ENCODE results near the gene LYRM2.
A peak's percentile ranks its signal among the peaks of the same experiment; 100 is the strongest.
"Not testable (repeated sequence)": the region's sequence is repeated elsewhere in the genome, so short reads cannot be mapped to it uniquely, and the experiment has no call there.

LYRM2 gene

GRCh38 chr6:89644864-89645263 lies 6.3 kb upstream of the LYRM2 start:
- H3K4me3 ChIP-seq (ENCODE audit: insufficient read length, low read depth), result no peak overlapping the region
- H3K4me1 ChIP-seq (ENCODE audit: insufficient read depth, insufficient read length), result no peaks in the 10 kb centered on the region
- peaks cover 74% of the 10 kb centered on the region for H3K36me3 ChIP-seq (ENCODE audit: insufficient read depth, insufficient read length, low read length)
- no peaks in the 10 kb centered on the region for H3K27me3 ChIP-seq (ENCODE audit: insufficient read depth, insufficient read length)
- H3K9ac ChIP-seq (ENCODE audit: insufficient read length, low read depth), result no peak overlapping the region
- DNase-seq (ENCODE audit: low read depth, low spot score), result no peak
- TF ChIP-seq YY1 (IDR thresholded peaks at IDR 0.05; ENCODE audit: insufficient read depth, insufficient read length) (no peak), SUZ12 (IDR thresholded peaks at IDR 0.05; ENCODE audit: extremely low read depth, insufficient read depth, insufficient read length) (no peak), ZNF274 (IDR thresholded peaks at IDR 0.05; ENCODE audit: low read depth, low read length) (no peak)
- H3K9me3 ChIP-seq (ENCODE audit: insufficient read depth, low read length), result no peaks in the 10 kb centered on the region

- Histone ChIP-seq H3K4me3 (ENCODE audit: insufficient read length, low read depth) (no peak overlapping the region), H3K9ac (ENCODE audit: insufficient read length, low read depth) (no peak overlapping the region), H3K4me1 (ENCODE audit: insufficient read depth, insufficient read length) (no peaks in the 10 kb centered on the region), H3K27me3 (ENCODE audit: insufficient read depth, insufficient read length) (no peaks in the 10 kb centered on the region), H3K9me3 (ENCODE audit: insufficient read depth, low read length) (no peaks in the 10 kb centered on the region), H3K36me3 (ENCODE audit: insufficient read depth, insufficient read length, low read length) (peaks cover 64% of the 10 kb centered on the region)
- TF ChIP-seq SUZ12 (IDR thresholded peaks at IDR 0.05; ENCODE audit: extremely low read depth, insufficient read depth, insufficient read length) (no peak), ZNF274 (IDR thresholded peaks at IDR 0.05; ENCODE audit: low read depth, low read length) (no peak), YY1 (IDR thresholded peaks at IDR 0.05; ENCODE audit: insufficient read depth, insufficient read length) (no peak)
- DNase-seq (ENCODE audit: low read depth, low spot score), result no peak
Measured at GRCh38 chr6:89643406-89643805, 4.9 kb upstream of the LYRM2 start.

GRCh38 chr6:89642956-89643355 lies 4.4 kb upstream of the LYRM2 start:
- Histone ChIP-seq H3K9ac (ENCODE audit: insufficient read length, low read depth) (no peak overlapping the region), H3K4me1 (ENCODE audit: insufficient read depth, insufficient read length) (no peaks in the 10 kb centered on the region), H3K27me3 (ENCODE audit: insufficient read depth, insufficient read length) (no peaks in the 10 kb centered on the region), H3K4me3 (ENCODE audit: insufficient read length, low read depth) (no peak overlapping the region), H3K9me3 (ENCODE audit: insufficient read depth, low read length) (no peaks in the 10 kb centered on the region), H3K36me3 (ENCODE audit: insufficient read depth, insufficient read length, low read length) (peaks cover 59% of the 10 kb centered on the region)
- no peak for DNase-seq (ENCODE audit: low read depth, low spot score)
- TF ChIP-seq ZNF274 (IDR thresholded peaks at IDR 0.05; ENCODE audit: low read depth, low read length), result no peak
- no peak for TF ChIP-seq YY1 (IDR thresholded peaks at IDR 0.05; ENCODE audit: insufficient read depth, insufficient read length)
- TF ChIP-seq SUZ12 (IDR thresholded peaks at IDR 0.05; ENCODE audit: extremely low read depth, insufficient read depth, insufficient read length), result no peak

GRCh38 chr6:89641581-89641980 lies 3.0 kb upstream of the LYRM2 start:
- not testable (repeated sequence) for H3K27me3 ChIP-seq (ENCODE audit: insufficient read depth, insufficient read length); H3K4me3 ChIP-seq (ENCODE audit: insufficient read length, low read depth); H3K4me1 ChIP-seq (ENCODE audit: insufficient read depth, insufficient read length); DNase-seq (ENCODE audit: low read depth, low spot score); H3K9me3 ChIP-seq (ENCODE audit: insufficient read depth, low read length); H3K9ac ChIP-seq (ENCODE audit: insufficient read length, low read depth)
- peaks cover 55% of the 10 kb centered on the region for H3K36me3 ChIP-seq (ENCODE audit: insufficient read depth, insufficient read length, low read length)

- H3K9me3 ChIP-seq (ENCODE audit: insufficient read depth, low read length), result no peaks in the 10 kb centered on the region
- H3K36me3 ChIP-seq (ENCODE audit: insufficient read depth, insufficient read length, low read length), result peaks cover 54% of the 10 kb centered on the region
- no peak overlapping the region for H3K4me3 ChIP-seq (ENCODE audit: insufficient read length, low read depth)
- H3K27me3 ChIP-seq (ENCODE audit: insufficient read depth, insufficient read length), result no peaks in the 10 kb centered on the region
- no peak for DNase-seq (ENCODE audit: low read depth, low spot score)
- TF ChIP-seq ZNF274 (IDR thresholded peaks at IDR 0.05; ENCODE audit: low read depth, low read length) (no peak), YY1 (IDR thresholded peaks at IDR 0.05; ENCODE audit: insufficient read depth, insufficient read length) (no peak), SUZ12 (IDR thresholded peaks at IDR 0.05; ENCODE audit: extremely low read depth, insufficient read depth, insufficient read length) (no peak)
- H3K4me1 ChIP-seq (ENCODE audit: insufficient read depth, insufficient read length), result no peaks in the 10 kb centered on the region
- H3K9ac ChIP-seq (ENCODE audit: insufficient read length, low read depth), result no peak overlapping the region
Measured at GRCh38 chr6:89640804-89641203, 2.3 kb upstream of the LYRM2 start.

GRCh38 chr6:89637960-89638319 lies 607 bp downstream of the LYRM2 start:
- Histone ChIP-seq H3K27me3 (ENCODE audit: insufficient read depth, insufficient read length) (no peaks in the 10 kb centered on the region), H3K4me1 (ENCODE audit: insufficient read depth, insufficient read length) (no peaks in the 10 kb centered on the region), H3K4me3 (ENCODE audit: insufficient read length, low read depth) (peak overlapping the region; percentile 66), H3K9ac (ENCODE audit: insufficient read length, low read depth) (peak overlapping the region; percentile 90), H3K9me3 (ENCODE audit: insufficient read depth, low read length) (no peaks in the 10 kb centered on the region), H3K36me3 (ENCODE audit: insufficient read depth, insufficient read length, low read length) (peaks cover 37% of the 10 kb centered on the region)
- DNase-seq (ENCODE audit: low read depth, low spot score), result no peak
- TF ChIP-seq YY1 (IDR thresholded peaks at IDR 0.05; ENCODE audit: insufficient read depth, insufficient read length), result no peak
- TF ChIP-seq ZNF274 (IDR thresholded peaks at IDR 0.05; ENCODE audit: low read depth, low read length), result no peak
- TF ChIP-seq SUZ12 (IDR thresholded peaks at IDR 0.05; ENCODE audit: extremely low read depth, insufficient read depth, insufficient read length), result no peak

- H3K9ac ChIP-seq (ENCODE audit: insufficient read length, low read depth), result not testable (repeated sequence)
- peaks cover 25% of the 10 kb centered on the region for H3K36me3 ChIP-seq (ENCODE audit: insufficient read depth, insufficient read length, low read length)
Measured at GRCh38 chr6:89636412-89636811, 2.1 kb downstream of the LYRM2 start.

GRCh38 chr6:89630488-89630887 lies 8.1 kb downstream of the LYRM2 start:
- Histone ChIP-seq H3K4me1 (ENCODE audit: insufficient read depth, insufficient read length) (no peaks in the 10 kb centered on the region), H3K36me3 (ENCODE audit: insufficient read depth, insufficient read length, low read length) (peaks cover 29% of the 10 kb centered on the region), H3K9me3 (ENCODE audit: insufficient read depth, low read length) (no peaks in the 10 kb centered on the region), H3K4me3 (ENCODE audit: insufficient read length, low read depth) (no peak overlapping the region), H3K9ac (ENCODE audit: insufficient read length, low read depth) (no peak overlapping the region), H3K27me3 (ENCODE audit: insufficient read depth, insufficient read length) (no peaks in the 10 kb centered on the region)
- TF ChIP-seq SUZ12 (IDR thresholded peaks at IDR 0.05; ENCODE audit: extremely low read depth, insufficient read depth, insufficient read length), result no peak
- TF ChIP-seq YY1 (IDR thresholded peaks at IDR 0.05; ENCODE audit: insufficient read depth, insufficient read length), result no peak
- no peak for TF ChIP-seq ZNF274 (IDR thresholded peaks at IDR 0.05; ENCODE audit: low read depth, low read length)
- no peak for DNase-seq (ENCODE audit: low read depth, low spot score)

More at GRCh38 chr6:89636412-89636811, 2.1 kb downstream of the LYRM2 start:
- not testable (repeated sequence) for DNase-seq (ENCODE audit: low read depth, low spot score); H3K4me1 ChIP-seq (ENCODE audit: insufficient read depth, insufficient read length); H3K9me3 ChIP-seq (ENCODE audit: insufficient read depth, low read length); H3K27me3 ChIP-seq (ENCODE audit: insufficient read depth, insufficient read length); H3K4me3 ChIP-seq (ENCODE audit: insufficient read length, low read depth)
